ENCODE data around the gene MAOA. TPM values are rescaled to one million over a fixed set of nuclear protein-coding genes. Genes with fewer than 3 reads are reported as not detected.

MAOA gene
- total RNA-seq, 2 donors from 2014 or later, result 57.3 to 90.5 TPM

DNA sequence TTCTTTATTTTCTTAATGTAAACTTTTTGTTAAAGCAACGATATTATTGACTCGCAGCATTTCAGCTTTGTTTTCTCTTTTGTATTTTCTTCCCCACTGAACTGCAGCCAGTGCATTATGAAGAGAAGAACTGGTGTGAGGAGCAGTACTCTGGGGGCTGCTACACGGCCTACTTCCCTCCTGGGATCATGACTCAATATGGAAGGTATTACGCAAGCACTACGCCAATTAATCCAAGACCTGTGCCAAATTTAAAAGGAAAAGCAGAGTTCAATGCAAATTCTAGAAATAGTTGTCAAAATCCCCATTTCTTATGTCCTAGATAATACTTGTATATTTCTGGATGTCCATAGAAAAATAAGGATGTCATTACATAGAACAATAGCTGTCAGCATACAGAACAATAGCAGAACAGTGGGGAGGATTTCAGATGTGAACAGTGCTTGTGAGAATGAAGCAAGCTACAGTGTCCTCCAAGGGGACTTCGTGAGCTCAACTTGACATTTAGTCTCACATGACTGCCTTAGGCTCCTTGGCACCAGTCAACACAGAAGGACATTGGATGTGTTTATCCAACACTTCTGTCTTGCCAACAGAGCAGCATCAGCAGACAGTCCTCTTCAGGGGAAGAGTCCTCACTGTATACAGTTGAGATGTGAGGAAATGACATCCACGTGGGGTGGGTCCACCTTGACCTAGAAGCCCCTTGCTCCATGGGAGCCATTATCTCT is 85.9 kb downstream of the MAOA start:
- intact Hi-C loops (cut with DNase I), result loop anchor here in 1 of 2 donors (10.0 kb wide), 1 partner anchor 87 kb away; the partner anchor contains the start of gene MAOA
- DNase-seq (ENCODE audit: low spot score), result no peak

DNA sequence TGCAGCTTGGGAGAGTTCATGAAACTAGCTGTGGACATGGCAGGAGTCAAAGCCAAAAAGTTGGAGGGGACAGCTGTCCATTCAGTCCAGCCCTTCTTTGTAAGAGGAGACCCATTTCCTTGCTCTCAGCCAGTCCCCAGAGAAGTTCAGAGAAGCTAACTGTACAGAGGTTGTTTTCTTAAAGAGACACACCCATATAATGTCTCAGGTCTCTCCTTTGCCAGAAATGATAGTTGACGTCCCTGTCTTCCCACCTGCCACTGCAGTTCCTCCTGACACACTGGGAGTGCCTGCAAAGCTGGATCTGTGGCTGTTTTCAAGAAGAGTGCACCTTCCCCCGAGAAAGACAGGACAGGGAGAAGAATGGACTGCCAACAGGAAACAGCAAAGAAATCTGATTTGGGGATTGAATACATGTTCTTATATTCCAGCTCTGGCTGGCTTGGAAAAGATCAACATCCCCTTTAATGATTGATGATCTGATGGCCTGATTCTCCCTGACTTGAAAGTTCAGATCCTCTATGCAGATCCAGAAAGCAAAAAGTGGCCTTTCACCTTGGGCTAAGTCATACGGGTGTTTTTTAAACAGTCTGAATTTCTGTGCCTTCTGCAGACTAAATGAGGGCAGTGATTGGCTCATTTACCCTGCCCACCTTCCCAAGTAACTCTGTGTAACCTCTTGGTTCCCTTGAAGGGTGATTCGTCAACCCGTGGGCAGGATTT is 87.2 kb downstream of the MAOA start:
- no peak for DNase-seq (ENCODE audit: low spot score)

DNA sequence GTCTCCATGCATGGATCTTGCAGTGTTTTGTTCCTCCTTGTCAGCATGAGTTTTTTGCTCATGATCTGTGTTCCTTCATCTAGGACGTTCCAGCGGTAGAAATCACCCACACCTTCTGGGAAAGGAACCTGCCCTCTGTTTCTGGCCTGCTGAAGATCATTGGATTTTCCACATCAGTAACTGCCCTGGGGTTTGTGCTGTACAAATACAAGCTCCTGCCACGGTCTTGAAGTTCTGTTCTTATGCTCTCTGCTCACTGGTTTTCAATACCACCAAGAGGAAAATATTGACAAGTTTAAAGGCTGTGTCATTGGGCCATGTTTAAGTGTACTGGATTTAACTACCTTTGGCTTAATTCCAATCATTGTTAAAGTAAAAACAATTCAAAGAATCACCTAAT is 88.2 kb downstream of the MAOA start:
- DNase-seq (ENCODE audit: low spot score), result no peak

More for the DNA sequence above, 87.2 kb downstream of the MAOA start:
- intact Hi-C loops (cut with DNase I), result loop anchor here in 1 of 2 donors (10.0 kb wide), 1 partner anchor 88 kb away; the partner anchor contains the start of gene MAOA

DNA sequence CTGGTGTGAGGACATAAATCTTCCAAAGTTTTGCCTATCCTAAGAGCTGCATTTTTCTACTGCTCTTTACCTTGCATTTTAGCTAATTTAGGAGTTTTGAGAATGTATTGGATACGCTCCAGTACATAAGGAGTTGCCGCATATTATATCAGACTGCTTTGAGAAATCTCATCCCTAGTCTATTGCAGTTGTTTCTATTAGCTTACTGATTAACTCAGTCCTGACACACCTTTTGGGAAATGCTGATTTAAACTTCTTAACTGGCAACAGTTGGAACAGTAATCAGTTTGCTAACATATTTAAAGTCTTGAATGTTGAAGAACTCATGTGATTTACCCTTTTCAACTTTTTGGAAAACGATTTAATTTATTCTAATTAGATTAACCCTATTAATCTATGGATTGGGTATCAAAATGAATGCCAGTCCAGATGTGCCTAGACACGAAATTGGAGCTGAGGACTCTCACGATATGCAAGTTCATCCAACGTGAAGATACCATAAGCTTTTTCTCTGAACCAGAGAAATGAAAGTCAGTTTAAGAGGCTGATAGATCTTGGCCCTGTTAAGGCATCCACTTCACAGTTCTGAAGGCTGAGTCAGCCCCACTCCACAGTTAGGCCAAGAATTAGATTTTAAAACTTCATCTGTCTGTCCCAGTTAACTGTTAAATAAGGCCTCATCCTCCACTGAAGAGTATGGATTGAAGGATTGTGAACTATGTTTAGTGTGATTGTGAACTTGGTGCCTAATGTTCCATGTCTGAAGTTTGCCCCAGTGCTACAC is 90.0 kb downstream of the MAOA start:
- DNase-seq (ENCODE audit: low spot score), result no peak

More for the DNA sequence above, 88.2 kb downstream of the MAOA start:
- intact Hi-C loops (cut with DNase I), result loop anchor here in 1 of 2 donors (10.0 kb wide), 1 partner anchor 89 kb away; the partner anchor contains the start of gene MAOA

DNA sequence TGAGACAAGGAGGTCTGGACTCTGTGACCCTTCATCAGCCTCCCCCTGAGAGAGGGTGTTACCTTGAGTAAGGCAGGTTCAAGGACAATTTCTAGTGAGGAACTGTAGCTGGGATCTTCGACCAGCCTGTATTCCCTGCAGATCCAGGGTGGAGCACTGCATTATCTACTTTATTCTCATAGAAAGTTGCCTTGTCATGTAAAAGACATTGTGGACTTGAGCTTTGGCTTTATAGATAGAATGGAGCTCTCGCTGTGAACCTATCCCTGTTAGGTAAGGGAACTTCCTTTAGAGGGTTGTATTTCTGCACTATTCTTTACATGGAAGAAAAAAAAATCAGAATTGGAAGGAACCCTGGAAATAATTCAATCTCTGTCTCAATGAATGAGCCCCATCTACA is 91.4 kb downstream of the MAOA start:
- no peak for DNase-seq (ENCODE audit: low spot score)
- intact Hi-C loops (cut with DNase I), result loop anchor here in 1 of 2 donors (10.0 kb wide), 1 partner anchor 93 kb away; the partner anchor contains the start of gene MAOA

More for the DNA sequence above, 90.0 kb downstream of the MAOA start:
- intact Hi-C loops (cut with DNase I), result loop anchor here in 1 of 2 donors (10.0 kb wide), 1 partner anchor 91 kb away; the partner anchor contains the start of gene MAOA

DNA sequence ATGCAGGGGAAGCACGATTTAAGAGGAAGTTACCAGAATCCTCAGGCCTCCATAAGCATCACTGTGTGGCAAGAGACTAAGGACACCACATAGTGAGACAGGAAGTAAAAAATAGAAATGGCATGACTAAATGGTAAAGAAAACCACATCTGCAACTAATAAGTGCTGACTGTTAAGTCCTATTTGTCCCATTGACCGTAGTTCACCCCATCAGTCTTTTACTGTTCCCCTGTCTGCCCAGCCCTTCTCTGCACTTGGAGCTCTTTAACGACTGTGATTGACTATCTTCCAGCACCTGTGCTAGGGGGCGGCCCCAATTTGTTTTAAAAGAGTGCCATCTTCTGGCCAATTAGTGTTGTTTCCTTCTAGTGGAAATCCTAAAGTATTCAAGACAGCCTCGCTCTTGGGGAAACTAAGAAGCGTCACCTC is 94.2 kb downstream of the MAOA start:
- intact Hi-C loops (cut with DNase I), result loop anchor here in 1 of 2 donors (5.0 kb wide), 1 partner anchor 188 kb away; no protein-coding TSS in a partner anchor
- no peak for DNase-seq (ENCODE audit: low spot score)

DNA sequence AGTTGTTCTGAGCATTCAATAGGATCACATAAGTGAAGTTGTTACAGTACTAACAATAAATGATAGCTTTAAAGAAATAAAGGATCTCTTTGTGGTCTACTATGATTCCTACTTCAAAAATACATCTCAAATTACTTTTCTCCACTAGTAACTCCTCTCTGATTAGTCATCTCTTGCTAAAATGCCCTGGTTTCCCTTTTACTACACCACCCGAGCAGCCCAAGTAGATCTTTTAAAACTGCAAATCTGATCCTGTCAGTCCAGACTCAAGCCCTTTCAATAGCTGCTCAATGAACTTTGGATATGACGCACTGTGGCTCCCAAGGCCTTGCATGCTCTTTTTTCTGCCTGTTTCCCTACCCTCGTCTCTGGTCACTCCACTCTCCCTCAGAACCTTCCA is 97.5 kb downstream of the MAOA start:
- intact Hi-C loops (cut with DNase I), result loop anchor here in 1 of 2 donors (5.0 kb wide), 1 partner anchor 191 kb away; no protein-coding TSS in a partner anchor
- DNase-seq (ENCODE audit: low spot score), result no peak

DNA sequence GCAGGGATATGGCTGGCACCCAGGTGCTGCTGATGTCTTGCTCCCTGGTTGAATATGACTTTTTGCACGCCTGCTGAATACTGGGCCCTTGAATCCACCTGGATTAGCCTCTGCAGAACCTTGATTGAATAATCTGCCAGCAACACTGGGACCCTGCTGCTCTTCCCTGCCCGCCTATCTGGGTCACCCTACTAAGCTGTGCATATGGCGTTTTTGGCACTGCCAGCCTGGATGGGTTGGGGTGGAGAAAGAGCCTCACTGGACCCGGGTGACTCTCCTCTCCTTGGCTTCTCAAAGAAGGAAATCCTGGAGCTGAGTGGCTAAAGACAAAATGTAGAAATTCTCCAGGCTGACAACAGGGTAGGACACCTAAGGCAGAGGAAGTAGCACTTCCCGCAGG is 100.0 kb downstream of the MAOA start:
- intact Hi-C loops (cut with DNase I), result no loop called here
- DNase-seq (ENCODE audit: low spot score), result no peak

DNA sequence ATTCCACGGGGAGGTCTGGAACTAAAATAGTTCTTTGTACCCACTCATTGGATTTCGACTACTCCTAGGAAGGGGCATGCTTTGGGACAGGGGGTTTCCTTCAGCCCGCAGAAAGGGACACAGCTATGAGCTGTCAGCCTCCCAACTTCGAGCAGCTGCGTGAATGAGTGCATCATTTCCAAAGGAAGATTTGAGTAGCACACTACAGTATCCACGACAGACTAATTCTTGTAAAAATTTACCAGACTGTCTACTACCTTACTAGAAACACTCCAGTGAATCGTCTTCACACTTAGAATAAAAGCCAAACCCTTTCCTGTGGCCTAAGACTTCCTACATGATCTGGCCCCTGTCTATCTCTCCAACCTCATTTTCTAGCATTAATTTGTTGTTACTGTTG is 101.9 kb downstream of the MAOA start:
- no peak for DNase-seq (ENCODE audit: low spot score)
- intact Hi-C loops (cut with DNase I), result no loop called here

DNA sequence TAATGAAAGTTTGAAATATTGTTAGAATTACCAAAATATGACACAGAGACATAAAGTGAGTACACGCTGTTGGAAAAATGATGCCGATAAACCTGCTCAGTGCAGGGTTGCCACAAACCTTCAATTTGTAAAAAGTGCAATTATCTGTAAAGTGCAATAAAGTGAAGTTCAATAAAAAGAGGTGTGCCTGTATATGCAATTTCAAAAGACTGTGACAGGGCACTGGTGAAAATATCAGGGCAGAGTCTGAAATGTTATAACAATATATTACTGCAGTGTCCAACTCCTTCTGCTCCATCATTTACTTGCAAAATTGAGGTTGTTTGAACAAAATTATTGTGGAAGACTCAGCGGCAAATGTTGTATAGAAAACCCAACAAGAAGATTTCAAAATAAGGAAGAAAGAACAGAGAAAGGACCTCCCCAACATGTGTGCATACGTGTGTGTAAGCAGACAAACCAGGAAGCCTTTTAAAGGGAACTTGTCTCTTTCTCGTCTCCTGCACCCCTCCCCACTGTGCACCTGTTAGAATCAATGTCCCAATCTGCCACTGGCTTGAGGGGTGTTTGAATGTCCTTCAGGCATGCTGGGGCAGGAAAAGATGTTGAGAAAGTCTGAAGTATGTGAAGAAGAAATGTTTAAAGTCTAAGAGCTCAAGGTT is 130.0 kb downstream of the MAOA start:
- intact Hi-C loops (cut with DNase I), result no loop called here
- DNase-seq (ENCODE audit: low spot score), result no peak

Other genes starting within 250 kb of the MAOA start
- gene MAOB, start 226.2 kb downstream of the MAOA start, total RNA-seq, result 10 to 100 TPM; 41.5 to 69.9 TPM

All from posterior vena cava (tissue), 2 donors.